Frontal cortex (tissue), 4 donors: ENCODE data around the gene CFAP97. TPM values are rescaled to one million over a fixed set of nuclear protein-coding genes. Genes with fewer than 3 reads are reported as not detected.
"Not testable (repeated sequence)": the region's sequence is repeated elsewhere in the genome, so short reads cannot be mapped to it uniquely, and the experiment has no call there.

ENCODE experiments used
- DNase-seq, 2 donors: peaks; one replicate each; pipeline ENCODE4 v3.0.0; 2012; ENCODE audit warnings: low spot score in 2 of 2
- FAIRE-seq: peaks from 2 replicates; lab custom pipeline; 2012; peaks lifted over from hg19 to GRCh38; lab: Jason Lieb, UNC
- total RNA-seq: library from RNA; depleted of rRNA; stranded (reverse); fragments of >200 nt; gene quantifications from one replicate; pipeline ENCODE4 v1.2.3, GENCODE V29; 2014
- donor health status: control.
- donor health status: control.
- donor health status: control.

The CFAP97 gene
- total RNA-seq, 1 donor from 2014 or later = 62.4 TPM

DNA sequence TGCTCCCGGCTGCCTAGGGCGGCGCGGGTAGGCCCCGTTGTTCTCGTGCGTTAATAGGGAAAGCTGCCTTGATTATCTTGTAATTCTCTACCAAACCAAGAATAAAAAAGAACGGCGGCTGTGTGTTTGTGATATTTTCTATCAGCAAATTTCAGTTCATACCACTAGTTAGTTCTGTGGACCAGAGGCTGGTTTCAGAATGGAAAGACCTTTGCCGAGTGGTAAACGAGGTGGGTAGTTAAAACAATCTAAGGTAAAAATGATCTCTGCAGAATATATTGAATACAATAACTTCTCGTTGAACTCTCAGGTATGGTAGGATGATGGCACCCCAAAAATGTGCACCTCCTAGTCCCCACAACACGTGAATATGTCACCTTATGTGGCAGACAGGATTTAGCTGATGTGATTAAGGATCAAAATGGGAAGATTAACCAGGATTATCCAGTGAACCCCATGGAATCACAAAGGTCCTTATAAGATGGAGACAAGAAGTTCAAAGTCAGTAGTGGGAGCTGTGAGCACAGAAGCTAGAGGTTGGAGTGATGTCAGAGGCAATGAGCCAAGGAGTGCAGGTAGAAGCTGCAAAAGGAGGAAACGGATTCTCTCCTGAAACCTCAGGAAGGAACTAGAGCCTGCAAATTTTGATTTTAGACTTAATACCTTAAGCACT is 574 bp upstream of the CFAP97 start:
- DNase-seq = peak in 1 of 2 donors; percentile 19
- no peak for FAIRE-seq

DNA sequence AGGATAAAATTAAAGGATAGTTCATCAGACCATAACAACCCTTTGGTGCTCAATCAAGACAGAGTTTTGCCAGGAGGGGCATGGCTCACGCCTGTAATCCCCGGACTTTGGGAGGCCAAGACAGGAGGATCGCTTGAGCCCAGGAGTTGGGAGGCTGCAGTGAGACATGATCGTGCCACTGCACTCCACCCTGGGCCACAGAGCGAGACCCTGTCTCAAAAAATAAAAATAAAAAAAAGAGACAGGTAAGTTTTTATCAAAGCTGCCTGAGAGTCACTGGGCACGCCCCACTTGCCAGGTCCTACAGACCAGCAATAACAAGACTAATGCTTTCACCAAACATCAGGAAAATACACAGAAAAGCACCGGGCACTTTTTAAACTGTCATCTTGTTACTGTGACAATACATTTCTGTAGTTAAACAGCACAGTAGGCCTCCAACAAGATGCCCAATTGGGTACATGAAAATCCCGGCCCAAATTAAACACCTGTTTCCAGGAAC is 765 bp downstream of the CFAP97 start:
- DNase-seq = no peak
- FAIRE-seq = no peak

DNA sequence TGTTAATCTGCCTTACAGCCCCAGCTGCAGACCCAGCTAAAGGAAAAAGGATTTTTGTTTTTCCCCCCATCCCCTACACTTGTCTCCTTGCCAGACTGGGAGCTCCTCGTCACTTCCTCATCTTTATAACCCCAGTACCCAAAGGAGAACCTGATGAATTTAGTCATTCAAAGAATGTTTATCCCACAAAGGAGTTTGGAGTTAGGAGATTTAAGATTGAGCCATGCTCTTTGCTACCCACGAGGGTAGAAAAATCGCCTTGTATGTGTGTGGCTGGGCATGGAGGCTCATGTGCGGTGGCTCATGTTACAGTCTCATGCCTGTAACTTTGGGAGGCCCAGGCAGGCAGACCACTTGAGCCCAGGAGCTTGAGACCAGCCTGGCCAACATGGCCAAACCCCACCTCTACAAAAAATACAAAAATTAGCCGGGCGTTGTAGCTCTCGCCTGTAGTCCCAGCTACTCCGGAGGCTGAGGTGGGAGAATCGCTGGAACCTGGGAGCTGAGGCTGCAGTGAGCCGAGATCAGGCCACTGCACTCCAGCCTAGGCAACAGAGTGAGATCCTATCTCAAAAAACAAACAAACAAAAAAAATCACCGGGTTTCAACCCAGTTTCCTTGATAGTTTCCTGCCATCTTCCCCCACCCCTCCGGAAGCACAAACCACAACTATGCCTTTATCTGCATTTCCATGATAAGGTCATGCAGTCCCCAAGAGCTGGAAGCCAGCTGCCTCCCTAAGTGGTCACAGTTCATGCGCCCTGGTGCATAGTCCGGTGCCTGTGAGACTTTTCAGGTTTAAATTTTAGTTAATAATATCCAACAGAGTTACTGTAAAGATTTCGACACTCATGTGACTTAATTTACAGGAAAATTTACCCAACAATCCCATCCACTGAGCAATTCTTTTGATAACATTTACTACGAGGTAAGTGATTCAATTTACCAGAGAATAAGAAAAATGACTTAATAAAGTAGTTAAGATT is 1.5 kb downstream of the CFAP97 start:
- no peak for FAIRE-seq
- no peak for DNase-seq

DNA sequence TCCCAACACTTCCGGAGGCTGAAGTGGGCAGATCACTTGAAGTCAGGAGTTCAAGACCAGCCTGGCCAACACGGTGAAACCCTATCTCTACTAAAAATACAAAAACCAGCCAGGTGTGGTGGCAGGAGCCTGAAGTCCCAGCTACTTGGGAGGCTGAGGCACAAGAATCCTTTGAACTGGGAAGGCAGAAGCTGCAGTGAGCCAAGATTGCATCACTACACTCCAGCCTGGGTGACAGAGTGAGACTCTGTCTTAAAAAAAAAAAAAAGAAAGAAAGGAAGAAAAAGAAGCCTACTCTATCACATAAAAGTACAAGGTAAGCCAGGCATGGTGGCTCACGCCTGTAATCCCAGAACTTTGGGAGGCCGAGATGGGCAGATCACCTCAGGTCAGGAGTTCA is 5.6 kb downstream of the CFAP97 start:
- FAIRE-seq, DNase-seq: not testable (repeated sequence)

DNA sequence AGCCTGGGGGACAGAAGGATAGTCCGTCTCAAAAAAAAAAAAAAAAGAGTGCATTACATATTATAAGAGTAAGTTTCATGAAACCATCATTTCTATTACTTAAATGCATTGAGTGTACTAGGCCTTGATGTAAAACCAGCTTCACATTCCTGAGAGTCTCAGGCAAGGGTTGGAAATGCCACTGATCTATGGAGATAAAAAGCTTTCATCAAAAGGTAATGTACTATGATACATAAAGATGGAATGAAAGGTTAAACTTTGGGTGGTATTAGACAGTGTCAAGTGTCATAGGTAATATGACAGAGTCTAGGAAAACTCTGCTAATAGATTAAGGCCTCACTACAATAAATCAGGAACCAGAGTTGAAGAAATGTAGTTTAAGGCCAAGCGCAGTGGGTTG is 7.4 kb downstream of the CFAP97 start:
- no peak for DNase-seq
- no peak for FAIRE-seq

DNA sequence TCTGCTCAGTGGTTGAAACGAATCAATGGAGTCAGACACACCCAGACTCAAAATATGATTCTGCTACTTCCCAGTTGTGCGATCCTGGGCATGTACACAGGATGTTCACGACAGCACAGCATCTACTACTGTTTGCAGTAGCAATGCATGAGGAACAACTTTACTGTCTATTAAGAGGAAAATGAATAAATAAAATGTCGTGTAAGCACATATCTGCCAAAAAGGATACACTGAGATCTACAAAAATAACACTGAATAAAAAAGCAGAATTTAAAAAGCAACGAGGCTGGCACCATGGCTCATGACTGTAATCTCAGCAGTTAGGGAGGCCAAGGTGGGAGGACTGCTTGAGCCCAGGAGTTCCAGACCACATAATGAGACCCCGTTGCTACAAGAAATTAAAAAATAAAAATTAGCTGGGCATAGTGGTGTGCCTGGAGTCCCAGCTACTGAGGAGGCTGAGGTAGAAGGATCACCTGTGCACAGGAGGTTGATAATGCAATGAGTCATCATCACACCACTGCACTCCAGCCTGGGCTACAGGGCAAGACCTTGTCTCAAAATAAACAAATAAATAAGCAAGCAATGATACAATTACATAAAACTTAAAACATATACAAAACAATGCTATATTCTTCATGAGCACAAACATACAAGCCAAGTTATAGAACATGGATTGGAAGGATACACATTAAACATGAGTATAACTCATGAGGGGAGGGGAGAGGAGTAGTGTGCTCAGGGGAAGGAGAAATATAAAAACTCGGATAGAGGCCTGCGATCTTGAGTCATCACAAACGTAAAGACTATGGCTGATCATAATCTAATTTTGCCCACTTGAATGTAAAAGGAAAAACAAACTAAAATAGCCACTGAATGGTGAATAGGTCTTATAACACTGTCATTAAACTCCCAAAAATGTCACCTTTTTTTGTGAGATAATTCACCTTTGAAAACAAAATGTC is 8.6 kb downstream of the CFAP97 start:
- DNase-seq (no peak), FAIRE-seq (no peak)

DNA sequence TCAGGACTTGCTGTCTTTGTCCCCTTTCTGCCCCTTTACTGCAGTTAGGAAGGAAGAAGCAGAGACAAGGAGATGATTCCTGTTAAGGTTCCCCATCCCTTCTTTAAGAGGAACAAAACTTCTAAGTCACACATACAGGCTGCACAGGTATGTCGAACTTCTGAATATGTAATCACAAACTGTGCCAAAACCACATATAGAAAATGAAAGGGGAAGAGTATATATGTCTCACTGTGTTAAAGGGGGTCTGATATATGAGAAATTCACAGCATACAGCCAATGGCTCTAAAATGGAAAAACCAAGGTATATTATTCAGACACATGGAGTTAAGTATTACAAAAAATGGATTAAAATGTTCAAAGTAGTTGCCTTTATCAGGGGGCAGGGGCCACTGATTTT is 11.7 kb downstream of the CFAP97 start:
- DNase-seq (no peak), FAIRE-seq (no peak)

DNA sequence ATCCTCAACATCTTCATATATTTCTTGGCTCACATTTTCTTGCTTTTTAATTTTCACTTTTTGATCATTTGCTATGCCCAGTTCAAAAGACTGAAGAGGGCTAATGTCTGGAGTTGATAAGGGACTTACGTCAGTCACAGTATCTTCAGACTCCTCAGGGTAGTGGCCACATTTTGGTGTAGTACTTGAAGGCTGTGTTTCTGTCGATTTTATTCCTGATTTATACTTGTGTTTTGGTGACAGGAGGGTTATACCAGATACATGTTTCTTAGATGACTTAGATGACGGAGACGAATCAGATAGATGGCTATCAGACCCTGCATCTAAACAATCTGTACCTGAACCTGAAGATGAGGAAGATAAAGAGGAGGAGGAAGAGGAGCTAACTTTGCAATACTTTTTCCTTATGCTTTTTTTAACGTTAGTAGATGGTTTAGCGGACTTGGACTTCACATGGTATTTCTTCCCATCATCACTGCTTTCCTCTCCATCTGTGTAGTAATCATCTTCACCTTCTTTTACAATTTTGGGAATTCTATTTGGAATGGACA is 13.4 kb downstream of the CFAP97 start:
- no peak for DNase-seq
- no peak for FAIRE-seq

DNA sequence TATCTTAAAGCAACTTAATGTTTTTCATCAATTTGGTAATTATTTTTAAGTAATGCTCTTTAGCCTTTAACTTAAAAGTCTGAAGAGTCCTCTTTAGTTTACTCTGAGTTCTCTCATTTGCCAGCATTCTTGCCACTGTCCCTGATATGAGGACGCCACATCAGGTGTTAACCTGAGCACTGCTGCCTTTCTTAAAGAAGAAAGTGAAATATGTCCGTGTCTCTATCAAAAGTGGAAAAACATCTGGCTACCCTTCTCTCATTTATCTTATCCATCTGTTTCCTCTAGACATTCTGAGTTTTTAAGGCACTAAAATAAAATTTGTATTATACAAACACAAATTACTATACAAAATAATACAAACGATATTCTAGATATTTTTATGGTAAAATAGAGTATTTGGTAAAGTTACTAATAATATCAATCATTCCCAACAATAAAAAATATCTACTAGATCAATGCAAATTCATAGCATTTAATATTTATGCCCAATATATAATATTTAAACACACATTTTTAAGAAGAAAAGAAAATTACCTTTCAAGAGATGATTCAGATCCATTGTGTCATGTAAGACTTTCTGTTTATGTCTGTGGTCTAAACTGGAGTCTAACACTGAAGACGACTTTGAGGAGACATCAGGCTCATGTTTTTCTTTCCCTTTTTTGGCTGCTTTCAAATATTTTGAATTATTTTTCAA is 14.0 kb downstream of the CFAP97 start:
- no peak for DNase-seq
- FAIRE-seq = peak; percentile 28

DNA sequence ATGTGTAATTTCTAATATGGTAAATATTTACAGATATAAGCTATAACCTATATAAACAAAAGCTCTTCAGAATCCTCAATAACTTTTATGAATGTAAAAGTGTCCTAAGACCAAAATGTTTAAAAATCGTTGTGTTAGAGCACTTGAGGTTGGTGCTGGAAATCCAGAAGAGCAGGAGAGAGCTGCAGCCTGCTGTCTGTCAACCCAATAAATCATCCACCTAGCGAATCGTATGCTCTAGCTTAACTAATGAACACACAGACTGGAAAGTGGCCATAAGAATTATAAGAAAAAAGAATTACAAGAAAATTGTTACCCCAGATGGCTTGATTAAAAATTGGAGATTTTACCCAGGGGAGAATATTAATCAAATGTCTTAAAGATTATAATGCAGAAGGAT is 17.0 kb downstream of the CFAP97 start:
- DNase-seq (no peak), FAIRE-seq (no peak)

DNA sequence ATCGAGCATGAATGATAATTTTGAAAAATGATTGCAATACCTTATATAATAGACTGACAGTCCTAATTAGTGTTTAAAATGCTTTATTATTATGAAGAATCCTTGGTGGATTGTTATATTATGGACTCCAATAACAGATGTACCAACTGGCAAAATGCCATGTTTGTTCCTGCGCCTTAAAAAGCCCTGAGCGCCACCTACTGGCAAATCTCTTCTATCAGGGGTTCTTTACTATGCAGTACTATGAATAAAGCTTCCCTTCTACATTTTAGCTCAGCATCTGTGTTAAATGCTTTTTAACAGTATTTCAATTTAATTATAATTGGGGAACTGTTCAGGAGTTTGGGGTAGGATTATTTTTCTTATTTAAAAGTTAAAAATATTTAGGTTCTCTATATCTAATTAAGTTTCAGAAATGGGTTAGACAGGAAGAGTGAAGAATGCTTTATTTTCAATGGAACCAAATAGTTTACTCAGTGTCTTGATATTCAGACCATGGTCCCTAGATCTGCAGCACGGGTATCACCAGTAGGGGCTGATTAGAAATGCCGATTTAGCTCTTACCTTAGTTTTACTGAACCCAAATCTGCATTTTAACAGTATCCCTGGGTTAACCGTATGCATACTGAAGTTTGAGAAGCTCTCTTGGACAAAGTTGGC is 20.0 kb downstream of the CFAP97 start:
- FAIRE-seq (peak; percentile 96), DNase-seq (peak; percentile 46 to 60)

DNA sequence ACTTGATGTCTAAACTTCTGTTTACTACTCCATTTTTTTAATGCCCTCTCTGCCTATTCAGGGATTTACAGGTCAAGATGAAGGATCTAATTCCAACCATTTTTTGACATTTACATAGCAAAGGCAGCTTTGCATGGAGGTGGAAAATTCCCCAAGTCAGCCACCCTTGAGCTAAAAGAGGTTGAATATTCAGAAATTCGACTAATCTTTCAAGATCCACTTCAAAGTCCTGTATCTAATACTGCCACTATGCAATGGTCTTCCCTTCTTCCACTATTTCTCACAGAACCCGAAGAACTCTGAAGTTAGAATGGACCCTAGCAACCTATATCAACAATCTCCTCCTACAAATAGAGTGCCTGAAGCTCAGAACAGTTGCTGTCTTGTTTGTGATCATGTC is 21.6 kb downstream of the CFAP97 start:
- FAIRE-seq = no peak
- DNase-seq = no peak

DNA sequence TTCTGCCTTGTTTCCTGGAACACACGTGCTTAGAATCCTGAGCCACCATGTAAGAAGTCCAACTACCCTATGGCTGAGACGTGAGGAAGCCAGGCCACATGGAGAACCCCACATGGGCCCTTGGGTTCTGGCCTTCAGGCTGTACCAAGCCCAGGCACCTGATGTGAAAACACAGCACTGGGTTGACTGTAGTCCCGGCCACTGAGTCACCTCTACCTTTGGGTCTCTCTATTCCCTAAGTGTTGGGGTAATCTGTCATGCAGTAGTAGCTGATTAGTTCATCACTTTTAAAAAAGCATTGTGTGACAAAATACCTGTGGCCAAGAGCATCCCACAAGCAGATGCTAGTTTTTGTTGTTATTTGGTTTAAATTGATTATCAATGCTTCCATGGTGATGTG is 24.3 kb downstream of the CFAP97 start:
- FAIRE-seq = no peak

DNA sequence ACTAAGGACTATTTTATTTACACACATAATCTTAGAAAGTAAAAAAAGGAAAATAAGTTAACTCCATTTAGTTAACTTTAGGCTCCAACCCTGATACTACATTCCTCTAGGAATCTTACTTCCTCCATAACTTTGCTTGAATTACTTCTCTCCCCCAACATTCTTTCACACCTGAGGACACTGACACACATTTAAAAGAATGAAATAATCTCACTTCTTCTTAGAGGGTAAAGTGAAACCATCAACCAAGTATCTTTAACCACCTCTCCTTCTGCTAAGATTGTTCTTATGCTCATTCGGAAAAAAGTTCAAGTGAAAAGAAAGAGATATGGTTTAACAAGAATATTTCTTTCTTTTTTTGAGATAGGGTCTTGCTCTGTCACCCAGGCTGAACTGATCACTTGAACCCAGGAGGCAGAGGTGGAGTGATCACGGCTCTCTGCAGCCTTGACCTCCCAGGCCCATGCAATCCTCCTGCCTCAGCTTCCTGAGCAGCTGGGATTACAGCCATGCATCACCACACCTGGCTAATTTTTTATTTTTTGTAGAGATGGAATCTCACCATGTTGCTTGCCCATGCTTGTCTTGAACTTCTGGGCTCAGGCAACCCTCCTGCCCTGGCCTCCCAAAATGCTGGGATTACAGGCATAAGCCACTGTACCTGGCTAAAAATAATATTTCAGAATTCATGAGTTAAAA is 32.3 kb downstream of the CFAP97 start:
- DNase-seq = no peak
- no peak for FAIRE-seq

More for the DNA sequence above, 24.3 kb downstream of the CFAP97 start:
- DNase-seq = no peak

DNA sequence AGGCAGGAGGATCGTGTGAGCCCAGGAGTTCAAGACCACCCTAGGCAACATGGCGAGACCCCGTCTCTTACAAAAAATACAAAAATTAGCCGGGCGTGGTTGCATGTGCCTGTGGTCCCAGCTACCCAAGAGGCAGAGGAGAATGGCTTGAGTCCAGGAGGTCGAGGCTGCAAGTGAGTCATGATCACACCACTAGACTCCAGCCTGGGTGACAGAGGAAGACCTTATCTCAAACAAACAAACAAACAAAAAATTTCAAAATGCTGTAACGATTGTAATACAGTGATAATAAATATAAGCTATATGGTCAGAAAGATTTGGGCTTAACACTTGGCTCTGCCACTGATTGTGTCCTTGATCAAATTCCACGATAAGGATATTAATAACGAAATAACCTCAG is 36.6 kb downstream of the CFAP97 start:
- DNase-seq = no peak
- no peak for FAIRE-seq

DNA sequence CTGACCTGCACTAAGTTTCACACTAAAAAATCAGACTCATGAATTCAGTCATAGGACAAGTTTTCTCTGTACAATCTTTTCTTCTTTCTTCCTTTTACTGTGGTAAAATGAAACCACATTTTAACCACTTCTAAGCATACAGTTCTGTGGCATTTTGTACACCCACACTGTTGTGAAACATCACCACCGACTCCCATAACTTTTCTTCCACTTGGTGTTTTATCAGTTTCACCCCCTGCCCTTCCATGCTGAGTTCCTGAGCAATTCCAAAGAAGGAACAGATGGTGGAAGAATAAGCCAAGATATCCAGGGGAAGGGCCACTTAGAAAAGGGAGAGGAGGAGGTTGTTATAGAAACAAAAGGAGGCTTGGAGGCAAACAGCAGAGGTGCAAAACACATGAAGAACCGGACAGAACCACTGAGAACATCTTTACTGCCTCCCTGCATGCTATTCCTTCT is 38.2 kb downstream of the CFAP97 start:
- no peak for FAIRE-seq
- DNase-seq = no peak

DNA sequence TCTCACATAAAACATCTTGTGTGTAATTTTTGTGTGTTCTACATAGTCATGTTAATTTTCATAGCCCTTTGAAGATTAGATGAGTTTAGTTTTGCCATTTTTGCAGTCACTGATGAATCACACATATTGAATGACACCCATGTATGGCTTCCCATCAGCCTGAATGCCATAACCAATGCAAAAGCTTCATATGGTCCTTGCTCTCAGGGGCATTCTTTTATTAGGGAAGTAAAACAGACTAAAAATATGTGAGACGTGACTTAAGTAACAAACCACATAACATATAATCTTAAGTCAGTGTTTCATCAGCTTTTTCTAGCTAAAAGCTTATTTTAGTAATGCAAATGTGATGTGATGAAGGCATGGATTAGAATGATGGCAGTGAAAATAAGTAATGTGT is 52.5 kb downstream of the CFAP97 start:
- no peak for FAIRE-seq
- no peak for DNase-seq

DNA sequence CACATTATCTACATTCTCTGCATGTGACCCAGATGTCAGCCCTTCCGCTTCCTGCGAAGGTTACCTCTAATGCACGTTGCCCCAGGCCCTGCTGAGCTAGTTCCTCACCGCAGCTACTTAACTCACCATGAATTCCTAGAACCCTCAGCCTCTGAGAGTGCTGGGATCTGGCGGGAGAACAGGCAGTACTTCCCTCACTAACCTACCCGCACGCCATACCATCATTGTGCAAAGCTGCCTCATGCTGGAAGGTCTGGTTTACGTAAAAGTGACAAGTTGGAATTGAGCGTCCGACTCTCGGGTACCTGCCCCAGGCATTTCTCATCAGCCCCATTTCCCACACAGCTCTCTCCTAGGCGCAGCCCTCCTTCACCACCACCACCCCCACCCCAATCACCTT is 54.4 kb downstream of the CFAP97 start:
- DNase-seq (no peak), FAIRE-seq (no peak)
